GM13976 (cell line): ENCODE results near the gene ITM2C.

Source experiments
- DNase-seq: peaks from one replicate; pipeline ENCODE4 v3.0.0; 2012; ENCODE audit warnings: low spot score
- in situ Hi-C: fragments of 300-500 bp; cut with MboI; formaldehyde crosslinking; loops from one replicate; pipeline ENCODE4 v1.12.0; 2022; ENCODE audit warnings: low sequenced_read_pairs, mixed read lengths, inconsistent platforms; ENCODE audit not compliant: unreplicated experiment
- TF ChIP-seq, protein P1 (sequence below): IDR thresholded peaks from 2 replicates; pipeline ENCODE4 v1.5.1; 2012; ENCODE audit warnings: borderline replicate concordance, mild to moderate bottlenecking; ENCODE audit not compliant: insufficient read depth; ENCODE audit errors: extremely low read depth, missing control alignments, control extremely low read depth

Gene ITM2C

DNA sequence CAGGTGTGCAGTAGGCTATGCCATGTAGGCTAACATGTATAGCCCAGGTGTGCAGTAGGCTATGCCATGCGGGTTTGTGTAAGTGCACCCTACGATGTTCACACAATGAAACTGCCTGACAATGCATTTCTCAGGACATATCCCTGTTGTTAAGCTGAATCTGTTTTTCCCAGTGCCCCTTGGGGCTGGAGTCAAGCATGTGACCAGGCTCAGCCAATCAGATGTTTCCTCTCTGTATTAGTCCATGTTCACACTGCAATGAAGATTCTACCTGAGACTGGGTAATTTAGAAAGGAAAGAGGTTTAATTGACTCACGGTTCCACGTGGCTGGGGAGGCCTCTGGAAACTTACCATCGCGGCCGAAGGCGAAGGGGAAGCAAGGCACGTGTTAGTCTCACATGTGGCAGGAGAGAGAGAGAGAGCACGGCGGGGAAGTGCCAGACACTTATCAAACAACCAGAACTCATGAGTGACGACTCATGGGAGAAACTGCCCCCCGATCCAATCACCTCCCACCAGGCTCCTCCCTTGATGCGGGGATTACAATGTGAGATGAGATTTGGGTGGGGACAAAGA lies 24.2 kb downstream of the ITM2C start:
- DNase-seq, result no peak
- TF ChIP-seq, protein P1, sequence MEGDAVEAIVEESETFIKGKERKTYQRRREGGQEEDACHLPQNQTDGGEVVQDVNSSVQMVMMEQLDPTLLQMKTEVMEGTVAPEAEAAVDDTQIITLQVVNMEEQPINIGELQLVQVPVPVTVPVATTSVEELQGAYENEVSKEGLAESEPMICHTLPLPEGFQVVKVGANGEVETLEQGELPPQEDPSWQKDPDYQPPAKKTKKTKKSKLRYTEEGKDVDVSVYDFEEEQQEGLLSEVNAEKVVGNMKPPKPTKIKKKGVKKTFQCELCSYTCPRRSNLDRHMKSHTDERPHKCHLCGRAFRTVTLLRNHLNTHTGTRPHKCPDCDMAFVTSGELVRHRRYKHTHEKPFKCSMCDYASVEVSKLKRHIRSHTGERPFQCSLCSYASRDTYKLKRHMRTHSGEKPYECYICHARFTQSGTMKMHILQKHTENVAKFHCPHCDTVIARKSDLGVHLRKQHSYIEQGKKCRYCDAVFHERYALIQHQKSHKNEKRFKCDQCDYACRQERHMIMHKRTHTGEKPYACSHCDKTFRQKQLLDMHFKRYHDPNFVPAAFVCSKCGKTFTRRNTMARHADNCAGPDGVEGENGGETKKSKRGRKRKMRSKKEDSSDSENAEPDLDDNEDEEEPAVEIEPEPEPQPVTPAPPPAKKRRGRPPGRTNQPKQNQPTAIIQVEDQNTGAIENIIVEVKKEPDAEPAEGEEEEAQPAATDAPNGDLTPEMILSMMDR, result no peak
- in situ Hi-C loops, result no loop called here

DNA sequence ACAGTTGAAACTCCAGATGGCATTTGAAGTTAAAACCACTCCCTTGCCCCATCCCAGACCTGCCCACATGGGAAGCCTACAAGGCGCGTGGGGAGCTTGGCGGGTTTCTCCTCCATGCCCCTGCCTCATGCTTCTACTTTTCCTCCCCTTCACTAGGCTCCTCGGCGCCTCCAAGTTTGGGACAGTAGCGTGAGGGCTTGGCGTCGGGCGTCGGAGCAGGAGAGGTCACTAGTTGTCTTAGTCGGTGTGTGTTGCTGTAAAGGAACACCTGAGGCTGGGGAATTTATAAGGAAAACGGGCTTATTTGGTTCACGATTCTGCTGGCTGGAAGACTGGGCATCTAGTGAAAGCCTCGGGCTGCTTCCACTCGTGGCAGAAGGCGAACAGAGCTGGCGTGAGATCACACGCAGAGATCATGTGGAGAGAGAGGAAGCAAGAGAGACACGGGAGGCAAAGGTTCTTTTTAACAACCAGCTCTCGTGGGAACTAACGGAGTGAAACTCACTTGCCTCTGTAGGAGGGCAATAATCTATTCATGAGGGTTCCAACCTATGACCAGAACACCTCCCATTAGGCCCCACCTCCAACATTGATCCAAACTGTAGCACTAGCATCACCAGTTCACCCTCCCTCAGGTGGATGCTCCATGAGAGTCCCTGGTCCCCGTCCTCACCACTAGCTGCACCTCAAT lies 25.3 kb downstream of the ITM2C start:
- in situ Hi-C loops, result no loop called here
- no peak for DNase-seq
- TF ChIP-seq, protein P1, result no peak

DNA sequence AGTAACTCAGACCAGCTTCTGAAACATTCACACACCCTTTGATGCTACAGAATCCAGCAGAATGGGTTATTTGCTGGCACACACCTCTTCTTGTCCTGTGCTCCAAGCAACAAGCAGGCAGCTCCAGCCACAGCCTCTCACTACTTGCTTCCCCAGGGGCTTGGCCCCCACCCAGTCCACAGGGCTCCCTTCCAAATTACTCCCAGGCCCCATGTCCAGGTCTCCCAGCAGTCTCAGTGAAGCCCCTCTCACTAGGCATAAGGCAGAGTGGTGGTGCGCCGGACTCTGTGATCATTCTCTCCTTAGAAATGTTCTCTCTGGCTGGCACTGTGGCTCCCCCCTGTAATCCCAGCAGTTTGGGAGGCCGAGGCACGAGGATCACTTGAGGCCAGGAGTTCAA lies 25.9 kb downstream of the ITM2C start:
- TF ChIP-seq, protein P1, result no peak
- in situ Hi-C loops, result no loop called here
- DNase-seq, result no peak

DNA sequence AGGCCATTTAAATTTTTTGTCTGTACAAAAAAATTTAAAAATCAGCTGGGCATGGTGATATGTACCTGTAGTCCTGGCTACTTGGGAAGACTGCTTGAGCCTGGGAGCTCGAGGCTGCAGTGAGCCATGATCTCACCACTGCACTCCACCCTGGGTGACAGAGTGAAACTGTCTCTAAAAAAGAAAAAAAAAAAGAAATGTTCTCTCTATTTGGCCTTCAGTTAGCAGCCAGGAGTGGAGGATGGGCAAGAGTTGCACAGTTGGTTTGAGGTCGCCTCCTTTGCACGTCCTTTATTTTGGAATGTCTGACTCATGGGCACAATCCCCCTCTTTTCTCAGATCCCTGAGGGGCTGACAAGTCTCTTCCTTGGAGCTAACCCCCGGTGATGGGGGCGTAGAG lies 26.3 kb downstream of the ITM2C start:
- DNase-seq, result no peak
- in situ Hi-C loops, result no loop called here
- TF ChIP-seq, protein P1, result no peak

DNA sequence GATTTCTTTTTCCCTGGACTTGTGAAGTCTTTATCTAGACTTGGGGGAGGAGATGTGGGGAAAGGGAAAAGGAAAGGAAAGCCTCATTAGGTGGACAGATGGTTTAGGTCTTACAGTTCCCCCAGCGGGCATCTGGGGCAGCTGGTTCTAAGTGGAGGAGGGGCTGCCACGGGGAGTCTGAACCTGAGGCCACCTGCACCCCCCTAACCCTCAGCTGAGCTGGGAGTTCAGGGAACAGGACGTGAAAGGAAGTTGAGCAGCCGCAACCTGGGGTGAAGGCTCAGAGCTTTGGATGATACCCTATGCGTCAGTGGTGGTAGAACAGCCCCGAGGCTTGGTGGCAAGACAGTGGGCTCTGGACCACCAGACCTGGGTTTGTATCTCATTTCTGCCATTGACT lies 26.8 kb downstream of the ITM2C start:
- in situ Hi-C loops, result no loop called here
- TF ChIP-seq, protein P1, result no peak
- DNase-seq, result no peak

DNA sequence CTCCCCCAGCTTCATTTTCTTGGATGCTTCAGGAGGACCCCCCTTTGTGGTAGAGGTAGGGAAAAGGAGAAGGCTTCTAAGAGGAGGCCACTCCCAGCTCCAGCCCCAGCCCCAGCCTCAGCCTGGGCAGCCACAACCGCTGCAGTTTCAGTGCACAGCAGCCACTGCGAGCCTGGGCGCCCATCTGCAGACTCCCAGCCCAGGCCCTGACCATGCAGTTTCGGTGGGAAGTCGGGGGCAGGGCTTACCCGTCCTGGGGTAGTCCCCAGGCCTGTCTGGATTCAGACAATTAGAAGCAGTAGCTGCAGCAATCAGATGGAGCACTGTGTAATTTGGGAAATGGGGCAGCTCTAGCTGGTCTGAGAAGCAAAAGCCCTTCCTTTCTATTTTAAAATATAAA lies 28.6 kb downstream of the ITM2C start:
- peak; percentile 67 for DNase-seq
- in situ Hi-C loops, result no loop called here
- TF ChIP-seq, protein P1, result no peak
